NCI-H748 (cell line): ENCODE measurements around the gene FGFR2.

ENCODE experiments used
- DNase-seq: peaks from one replicate; lab custom pipeline; 2025; ENCODE audit not compliant: unreplicated experiment; lab: John Stamatoyannopoulos, UW

FGFR2 gene

DNA sequence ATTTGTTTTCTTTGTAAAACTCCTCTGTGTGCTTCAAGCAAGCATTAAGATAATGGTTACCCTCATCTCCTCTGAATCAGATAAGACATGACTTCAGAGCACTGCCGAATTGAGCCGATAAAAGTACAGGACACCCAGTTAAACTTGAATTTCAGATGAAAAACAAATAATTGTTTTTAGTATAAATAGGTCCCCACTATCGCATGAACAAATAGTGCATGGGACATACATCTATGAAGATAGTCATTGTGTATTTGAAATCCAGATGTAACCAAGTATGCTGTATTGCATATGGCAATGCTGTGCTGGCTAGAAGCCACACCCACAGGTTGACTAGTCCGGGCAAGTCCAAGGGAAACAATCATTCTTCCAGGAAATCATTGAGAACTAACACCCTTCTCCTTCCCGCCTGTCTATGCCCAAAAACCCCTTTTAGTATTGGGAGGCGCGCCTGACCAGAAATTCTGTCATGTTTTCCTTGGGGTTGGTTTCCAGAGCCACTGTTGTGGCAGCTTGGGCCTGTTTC lies 12.6 kb upstream of the FGFR2 start:
- DNase-seq: peak; percentile 7

DNA sequence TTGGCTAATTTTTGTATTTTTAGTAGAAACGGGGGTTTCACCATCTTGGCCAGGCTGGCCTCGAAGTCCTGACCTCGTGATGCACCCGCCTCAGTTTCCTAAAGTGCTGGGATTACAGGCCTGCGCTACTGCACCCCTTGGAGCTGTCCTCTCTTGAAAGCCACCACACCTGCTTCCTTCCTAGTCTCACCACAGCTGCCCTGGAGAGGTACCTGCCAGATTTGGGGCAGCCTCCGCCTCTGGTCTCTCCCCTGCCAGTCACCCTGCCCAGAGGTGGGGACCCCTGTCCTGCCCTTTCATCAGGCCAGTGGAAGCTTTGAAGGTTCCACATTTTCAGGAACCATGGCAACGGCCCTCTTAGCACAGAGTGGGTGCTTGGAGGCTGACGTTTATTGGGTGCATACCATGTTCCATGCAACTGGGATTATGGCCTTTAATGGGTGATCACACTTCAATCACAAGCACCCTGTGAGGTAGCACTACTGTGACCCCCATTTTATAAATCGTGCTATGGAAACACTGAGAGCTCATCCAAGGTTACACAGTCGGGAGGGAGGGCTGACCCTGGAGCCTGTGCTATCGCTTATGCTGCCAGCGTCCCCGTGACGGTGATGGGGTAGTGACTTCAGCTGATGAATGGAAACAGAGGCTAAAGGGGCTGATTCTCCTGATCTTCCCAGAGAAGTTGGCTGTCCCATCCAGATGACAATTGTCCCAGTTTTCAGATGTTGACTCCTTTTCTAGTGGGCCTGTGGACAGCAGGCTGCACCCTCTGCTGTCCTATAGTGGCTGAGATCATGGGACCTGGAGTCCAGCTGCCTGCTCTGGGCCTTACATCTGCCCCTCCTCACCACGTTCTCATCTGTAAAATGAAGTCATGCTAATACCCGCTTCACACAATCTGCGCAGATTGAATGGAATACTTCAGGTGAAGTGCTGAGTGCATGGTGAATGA lies 11.5 kb upstream of the FGFR2 start:
- DNase-seq: no peak

DNA sequence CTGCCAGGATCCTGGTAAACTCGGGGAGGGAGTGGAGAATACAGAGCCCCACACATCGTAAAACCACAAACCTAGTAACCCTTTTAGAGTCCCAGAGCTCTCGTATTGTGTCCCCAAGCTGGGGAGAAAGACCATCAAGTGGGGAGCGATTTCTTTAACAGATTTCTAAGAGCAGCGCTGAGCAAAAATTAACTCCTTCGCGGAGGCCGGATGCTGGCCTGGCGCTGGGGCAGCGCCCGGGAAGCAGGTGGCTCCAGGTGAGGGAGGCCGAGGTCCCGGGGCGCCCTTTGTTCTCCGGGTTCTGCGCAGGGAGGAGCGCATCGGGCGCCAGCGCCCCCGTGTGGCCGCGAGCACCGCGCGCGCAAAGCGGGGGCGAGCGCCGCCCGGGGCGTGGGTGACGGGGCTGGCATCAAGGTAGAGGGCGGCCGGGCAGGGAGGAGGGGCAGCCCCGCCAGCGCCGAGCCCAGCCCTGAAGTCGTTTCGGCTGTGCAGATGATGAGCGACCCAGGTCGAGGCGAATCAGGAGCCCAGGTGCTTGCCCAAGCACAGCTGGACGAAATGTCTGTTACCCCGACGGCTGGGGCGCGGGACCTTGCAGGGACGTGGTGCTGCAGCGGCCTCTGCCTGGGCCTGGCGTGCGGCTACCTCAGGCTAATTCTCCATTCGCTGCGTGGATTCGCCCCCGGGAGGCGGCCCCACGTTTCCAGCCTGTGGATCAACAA lies 10.4 kb upstream of the FGFR2 start:
- DNase-seq: peak; percentile 65

DNA sequence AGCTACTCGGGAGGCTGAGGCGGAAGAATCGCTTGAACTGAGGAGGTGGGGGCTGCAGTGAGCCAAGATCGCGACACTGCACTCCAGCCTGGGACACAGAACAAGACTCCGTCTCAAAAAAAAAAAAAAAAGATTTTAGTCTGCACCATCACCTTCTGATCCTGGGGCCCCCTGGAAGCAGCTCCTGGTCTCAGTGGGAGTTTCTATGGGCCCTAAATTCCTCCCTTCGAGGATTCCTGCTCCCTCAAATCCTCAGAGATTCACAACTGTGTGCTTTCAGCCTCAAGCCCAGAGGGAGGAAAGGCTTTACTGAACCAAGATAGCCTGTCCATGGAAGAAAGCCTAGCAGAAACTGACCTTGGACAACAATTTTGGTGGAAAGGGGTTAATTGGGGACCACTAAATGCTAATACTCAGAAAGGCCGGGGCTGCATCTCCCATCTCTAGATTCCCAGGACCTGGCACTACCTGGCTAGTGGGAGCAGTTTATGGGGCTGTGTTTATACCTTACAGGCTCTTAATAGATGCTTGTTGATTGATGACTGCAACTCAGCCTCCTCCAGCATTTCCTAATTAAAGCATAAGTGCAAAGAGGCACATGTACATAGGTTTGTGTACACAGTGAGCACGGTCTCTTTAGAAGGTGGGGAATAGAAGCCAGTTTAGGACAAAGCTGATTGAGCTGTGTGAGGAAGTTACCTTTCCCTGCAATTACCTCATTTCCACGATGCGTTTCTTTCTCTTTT lies 9.2 kb upstream of the FGFR2 start:
- DNase-seq: peak; percentile 13

DNA sequence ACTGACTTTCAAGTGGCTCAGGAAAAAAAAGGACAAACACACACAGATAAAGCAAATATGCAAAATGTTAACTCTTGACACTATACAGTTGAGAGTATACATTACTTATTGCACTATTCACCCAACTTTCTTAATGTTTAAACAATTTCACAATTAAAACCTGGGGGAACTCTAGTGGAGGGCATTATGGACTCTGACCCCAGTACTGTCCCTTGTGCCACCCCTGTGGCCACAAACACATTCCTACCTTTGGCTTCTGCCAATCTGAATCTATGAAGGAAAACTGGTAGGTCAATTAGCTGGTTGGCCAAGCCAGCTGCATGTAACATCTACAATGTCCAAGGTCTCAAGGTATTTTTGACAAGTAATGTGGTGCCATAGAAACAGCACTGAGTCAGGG lies 7.5 kb upstream of the FGFR2 start:
- no peak for DNase-seq

DNA sequence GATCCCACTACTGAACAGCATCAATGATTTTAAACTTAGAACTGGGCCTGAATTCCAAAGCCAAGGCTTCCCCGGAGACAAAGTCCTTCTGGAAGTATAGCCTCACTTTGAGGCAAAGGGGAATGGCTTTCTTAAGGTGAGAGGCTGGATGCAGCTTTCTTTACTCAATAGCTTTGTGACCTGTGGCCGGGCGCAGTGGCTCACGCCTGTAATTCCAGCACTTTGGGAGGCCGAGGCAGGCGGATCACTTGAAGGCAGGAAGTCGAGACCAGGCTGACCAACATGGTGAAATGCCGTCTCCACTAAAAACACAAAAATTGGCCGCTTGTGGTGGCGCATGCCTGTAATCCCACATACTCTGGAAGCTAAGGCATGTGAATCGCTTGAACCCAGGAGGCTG lies 3.2 kb upstream of the FGFR2 start:
- no peak for DNase-seq

DNA sequence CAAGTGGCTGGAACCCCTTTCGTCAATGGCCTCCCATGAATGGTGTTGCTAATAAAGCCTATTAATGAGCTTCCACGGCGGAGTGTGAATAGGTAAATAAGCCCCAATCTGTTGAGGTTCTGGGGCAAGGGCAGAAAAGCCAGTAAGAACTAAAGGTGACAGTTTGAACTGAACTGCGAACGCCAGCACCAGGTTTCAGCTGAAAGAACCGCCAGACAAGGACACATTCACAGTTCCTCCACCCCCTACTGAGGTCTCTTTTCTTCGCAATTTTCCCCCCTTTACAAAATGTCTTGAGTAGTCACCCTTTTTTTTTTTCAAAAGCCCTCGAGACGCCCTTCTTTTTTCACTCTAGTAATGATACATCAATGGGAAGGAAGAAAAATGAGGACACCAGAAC lies 2.4 kb upstream of the FGFR2 start:
- no peak for DNase-seq

DNA sequence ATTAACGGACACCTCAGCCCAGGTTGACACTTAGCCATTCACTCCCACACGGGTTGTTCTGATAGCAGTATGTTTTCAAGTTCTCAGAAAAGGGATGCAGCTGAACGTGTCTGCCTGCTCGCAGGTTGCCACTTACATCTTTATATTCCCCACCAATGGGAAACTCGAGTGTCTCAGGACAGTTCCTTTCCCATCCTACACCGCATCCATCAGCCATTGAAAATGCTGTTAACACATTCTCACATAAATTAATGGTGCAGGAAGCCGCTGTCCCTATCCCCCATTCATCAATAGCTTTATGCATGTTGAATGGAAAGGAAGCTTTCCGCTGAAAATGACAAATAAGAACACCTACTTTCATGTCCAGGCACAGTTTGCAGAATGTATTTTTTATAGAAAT lies 1.7 kb upstream of the FGFR2 start:
- DNase-seq: no peak

DNA sequence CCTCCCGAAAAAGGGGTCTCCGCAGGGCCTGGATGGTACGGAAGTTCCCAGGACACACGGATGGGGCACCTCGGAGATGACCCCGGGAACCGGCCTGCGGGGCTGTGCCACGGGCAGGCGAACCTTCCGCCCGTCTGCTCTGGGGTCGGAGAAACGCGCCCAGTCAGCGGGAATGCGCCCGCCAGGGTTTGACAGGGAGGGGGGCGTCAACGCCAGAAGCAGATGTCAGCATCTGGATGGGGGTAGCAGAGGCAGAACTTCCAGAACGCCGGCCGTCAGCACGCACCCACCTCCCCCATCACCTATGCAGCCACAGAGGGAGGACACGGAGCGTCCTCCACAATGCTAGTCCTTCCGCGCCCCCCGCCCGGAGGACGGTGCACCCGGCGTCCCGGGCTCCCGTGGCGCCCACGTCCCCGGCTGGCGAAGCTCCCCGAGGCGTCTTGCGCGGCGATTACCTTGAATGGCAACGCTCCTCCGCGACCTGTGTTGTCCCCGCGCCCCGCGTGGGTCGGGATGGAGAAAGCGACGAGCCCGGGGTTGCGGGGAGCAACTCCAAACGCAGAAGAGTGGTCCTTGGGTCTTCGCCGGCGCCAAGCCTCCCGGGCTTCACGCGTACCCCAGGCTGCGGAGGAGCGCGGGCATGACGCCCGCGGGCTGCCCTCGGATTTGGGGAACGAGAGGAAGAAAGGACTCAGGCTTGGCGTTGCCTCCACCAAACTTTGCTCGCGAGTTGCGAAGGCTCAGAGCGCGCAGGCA lies 561 bp downstream of the FGFR2 start:
- DNase-seq: peak; percentile 44

DNA sequence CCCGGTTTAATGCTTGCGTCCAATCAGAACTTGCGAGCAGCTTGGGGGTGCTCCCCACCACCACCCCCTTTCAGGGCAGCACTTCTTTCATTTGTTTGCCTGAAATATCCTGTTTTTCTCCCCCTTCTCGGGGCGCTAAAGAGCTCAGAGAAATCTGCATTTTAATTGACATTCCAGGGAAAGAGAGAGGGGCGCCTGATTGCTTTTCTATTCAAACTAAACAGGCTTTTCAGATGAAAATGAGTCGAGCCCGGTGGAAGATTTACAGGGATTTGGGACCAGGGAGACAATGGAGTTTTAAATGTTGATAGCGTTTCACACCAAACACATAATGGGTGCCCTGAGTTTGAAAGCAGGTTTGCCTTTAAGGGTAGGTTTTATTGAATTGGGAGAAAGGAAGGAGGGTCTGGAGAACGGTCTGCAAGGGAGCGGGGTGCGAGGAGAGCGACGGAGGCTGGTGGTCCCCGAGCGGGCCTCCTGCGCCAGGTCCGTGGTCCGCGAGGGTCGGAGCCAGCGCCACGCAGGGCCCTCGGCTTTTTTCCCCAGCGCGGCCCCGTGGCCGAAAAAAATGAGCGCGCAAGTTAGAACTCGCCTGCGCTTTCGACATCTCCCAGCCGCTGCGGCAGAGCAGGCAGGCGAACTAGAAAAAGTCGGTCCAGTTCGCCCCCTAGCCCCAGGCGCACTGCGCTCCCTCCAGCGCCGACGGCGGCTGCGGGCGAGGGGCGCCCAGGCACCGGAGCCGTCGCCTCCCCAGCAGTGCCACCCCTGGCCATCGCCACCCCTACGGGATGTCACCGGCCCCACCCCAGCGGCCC lies 1.3 kb downstream of the FGFR2 start:
- DNase-seq: peak; percentile 58

DNA sequence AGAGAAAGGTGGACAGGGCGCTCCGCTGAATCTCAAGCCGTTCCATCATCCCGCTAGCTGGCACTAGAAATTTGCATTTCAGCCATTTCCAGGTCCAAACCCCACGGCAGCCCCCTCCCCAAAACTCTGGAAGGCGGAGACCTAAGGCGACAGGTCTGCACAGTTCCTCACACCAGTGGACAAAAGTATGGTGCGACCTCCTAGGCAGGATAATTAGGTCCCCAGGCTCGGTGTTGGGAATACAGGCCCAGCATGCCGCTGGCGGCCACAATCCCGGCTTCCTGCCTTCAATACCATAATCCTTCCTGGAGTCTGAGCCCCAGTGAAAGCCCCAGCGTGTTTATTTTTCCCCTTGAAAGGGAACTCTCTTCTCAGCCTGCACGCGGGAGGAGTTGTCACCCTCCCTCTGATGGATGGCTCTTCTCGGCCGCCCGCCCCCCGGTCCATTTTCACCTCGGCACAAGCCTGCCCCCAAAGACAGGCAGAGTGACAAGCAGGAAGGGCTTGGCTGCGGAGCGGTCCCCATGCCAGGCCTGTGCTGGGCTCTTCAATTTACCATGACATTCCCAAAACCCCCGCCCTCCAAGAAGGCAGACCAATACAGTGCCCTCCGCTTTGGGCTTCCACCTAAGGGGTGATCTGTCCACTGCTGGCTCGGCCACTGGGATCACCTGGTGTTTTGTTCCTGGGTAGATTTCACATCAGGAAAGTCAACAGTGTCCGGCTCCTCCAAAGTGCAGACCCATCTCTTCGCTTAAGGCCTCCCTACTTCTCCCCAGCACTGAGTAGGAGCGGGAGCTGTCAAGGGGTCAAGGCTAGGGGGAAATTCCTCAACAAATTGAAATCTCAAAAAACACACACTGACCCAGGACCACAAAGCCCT lies 2.2 kb downstream of the FGFR2 start:
- DNase-seq: no peak

DNA sequence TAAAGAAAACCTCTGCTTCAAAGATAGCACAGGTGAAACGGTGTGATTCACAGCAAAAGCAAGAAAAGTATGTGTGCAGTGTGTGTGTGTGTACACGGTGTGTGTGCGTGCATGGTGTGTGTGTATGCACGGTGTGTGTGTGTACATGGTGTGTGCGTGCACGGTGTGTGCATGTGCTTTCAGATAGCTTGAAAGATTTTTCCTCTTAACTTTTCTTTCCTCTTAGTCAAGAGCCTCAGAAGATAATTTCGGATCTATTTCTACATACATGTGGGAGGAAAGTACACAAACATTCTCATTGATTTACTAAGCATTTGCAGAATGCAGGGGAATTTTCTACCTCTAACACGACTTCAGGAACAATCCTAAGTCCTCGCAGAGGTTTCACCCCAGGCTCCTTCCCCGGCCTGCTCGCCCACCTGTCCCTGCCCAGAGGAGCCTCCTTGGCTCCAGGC lies 2.9 kb downstream of the FGFR2 start:
- no peak for DNase-seq

DNA sequence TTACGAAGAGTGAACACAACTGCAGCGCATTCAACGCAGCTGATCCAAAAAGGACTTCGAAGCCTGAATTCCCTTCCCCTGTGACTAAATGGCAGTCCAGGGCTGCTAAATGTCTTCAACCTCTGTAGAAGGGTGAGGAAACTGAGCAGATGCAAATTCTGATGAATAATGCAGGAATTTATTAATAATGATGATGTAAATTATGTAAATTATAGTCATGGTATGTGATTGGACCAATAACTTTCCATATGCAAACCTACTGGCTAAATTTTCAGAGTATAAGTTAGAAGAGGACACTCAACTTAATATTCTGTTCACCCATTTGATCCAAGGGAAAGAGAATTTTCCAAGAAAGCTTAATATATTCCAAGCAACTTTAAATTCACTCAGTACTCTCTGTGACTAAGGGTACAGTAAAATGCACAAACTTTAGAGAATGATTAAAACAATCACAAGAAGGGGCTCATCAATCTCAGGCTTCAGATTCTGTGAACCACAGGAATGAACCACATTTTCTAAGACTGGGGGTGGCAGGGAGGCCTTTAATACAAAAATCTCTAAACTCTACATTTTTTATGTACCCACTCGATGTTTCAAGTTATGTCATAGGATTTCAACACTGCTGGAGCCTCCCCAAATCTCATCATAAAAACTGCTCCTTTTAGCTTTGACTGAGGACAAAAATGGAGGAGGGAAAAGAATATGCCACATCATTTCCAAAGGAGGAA lies 3.5 kb downstream of the FGFR2 start:
- DNase-seq: no peak

DNA sequence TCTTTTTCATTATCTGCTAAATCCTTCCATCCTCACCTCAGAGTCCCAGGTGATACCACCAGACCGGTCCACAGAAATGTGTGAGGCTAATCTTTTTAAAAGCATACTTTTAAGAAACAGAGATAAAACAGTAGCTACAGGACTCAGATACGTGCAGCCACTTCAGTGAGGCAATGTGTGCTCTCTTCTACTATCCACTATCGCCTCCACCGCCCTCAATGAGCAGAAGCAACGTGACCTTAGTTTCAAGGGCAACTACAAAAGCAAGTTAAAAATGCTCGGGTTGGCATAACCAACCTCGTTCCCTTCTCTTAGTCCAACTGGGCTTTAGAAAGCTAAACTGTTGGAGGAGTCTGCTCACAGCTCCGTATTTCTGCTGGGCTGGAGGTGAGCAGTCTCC lies 4.2 kb downstream of the FGFR2 start:
- DNase-seq: no peak

DNA sequence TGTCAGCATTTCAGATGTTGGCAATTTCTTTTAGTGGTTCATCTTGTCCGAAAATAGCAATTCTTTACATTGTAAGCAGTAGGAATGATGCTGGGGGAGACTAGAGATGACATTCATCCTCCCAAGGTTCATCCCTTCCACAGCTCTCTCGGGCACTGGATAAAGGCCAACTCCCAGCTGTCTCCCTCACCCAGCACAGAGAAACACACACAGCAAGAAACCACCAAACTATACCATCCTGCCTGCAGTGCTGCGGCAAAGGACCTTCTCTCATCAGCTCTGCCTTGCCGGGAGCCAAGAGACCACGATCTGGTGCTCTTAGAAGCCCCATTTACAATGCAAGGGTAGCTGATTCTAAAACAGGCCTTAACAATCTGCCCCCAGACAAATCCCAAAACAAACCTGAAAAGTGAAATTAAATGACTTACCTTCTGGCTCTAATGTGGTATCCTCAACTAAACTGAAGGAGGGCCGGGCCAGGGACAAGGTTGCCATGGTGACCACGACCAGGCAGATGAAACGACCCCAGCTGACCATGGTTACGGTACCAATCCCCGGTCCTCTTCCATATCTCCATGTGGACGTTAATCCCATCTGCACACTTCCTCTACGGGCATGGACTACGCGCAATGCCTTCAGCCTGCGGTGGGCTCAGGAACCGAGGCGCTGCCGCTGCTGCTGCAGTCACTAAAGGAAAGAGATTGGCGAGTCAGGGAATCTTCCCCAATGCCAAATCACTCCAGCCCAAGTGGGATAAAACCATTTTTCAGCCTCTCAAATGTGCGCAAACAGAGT lies 4.8 kb downstream of the FGFR2 start:
- peak; percentile 23 for DNase-seq

DNA sequence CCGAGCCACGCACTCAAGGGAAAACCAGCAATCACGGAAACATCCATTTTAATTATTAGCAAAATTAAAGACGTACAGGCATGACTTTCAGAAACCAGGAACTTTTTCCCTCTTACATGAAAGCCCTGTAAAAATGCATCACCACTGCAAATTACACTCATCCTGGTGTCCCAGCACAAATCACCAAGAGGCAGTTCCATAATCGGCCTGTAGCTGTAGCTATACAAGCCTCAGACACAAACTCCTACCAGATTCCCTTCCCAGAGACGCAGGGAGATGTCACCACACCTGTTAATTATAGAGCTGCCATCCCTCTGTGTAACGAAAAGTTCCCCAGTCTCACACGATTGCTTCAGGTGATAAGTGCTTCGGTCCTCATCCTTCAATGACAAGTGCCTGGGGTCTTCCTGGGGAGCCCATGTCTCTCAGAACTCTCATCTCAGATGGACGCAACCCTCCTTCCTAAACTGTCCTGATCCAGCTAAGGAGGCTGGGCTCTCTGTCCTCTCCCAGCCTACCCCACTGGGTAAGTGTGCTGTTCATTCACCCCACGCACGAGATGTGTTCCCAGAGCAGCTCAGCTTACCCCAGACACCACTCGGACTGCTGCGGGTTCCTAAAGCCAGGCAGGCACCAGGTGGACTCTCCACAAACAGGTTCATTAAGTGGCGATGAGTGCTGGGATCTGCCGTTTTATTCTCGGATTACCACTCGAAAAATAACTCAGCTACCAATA lies 5.9 kb downstream of the FGFR2 start:
- DNase-seq: peak; percentile 7

DNA sequence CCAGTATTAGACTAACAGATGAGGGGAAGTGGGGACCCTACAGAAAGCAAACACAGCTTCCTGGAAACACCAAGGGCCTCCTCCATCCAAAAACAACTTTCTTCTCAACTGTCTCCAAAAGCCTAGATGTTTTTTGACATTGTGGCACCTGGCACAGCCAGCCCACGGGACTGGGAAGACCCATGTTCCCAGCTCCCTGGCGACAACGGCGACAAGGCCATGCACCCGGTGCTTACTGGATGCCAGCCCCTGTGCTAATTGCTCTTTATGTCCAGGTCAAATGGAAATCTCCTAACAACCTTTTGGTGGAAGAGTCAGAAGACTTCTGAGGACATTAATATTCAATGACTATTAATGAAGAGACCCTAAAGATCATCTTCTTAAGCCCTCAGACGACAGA lies 7.1 kb downstream of the FGFR2 start:
- DNase-seq: no peak
